SIG-M5 (cell line): Measurements from ENCODE around the gene ME3.

Source experiments
- DNase-seq: peaks from one replicate; lab custom pipeline; 2025; lab: John Stamatoyannopoulos, UW

Gene ME3

GRCh38 chr11:86692746-86693145, 20.3 kb upstream of the ME3 start:
- no peak for DNase-seq

DNA sequence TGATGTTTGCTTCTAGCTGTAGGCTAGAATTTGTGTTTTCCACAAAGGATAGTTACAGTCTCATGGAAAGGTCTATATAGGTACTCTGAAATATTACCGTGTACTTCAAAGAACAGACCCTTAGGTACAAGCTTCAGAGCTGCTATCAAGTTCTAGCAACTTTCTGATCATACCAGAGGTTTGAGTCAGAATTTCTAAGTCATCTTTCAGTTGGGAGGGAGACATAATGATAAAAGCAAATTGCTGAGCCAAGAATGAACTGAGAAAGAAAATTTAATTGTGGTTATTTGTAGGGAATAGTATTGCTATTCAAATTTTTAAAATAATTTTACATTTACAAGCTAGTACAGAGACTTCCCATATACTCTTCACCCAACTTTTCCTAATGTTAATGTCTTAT, 19.9 kb upstream of the ME3 start:
- no peak for DNase-seq

DNA sequence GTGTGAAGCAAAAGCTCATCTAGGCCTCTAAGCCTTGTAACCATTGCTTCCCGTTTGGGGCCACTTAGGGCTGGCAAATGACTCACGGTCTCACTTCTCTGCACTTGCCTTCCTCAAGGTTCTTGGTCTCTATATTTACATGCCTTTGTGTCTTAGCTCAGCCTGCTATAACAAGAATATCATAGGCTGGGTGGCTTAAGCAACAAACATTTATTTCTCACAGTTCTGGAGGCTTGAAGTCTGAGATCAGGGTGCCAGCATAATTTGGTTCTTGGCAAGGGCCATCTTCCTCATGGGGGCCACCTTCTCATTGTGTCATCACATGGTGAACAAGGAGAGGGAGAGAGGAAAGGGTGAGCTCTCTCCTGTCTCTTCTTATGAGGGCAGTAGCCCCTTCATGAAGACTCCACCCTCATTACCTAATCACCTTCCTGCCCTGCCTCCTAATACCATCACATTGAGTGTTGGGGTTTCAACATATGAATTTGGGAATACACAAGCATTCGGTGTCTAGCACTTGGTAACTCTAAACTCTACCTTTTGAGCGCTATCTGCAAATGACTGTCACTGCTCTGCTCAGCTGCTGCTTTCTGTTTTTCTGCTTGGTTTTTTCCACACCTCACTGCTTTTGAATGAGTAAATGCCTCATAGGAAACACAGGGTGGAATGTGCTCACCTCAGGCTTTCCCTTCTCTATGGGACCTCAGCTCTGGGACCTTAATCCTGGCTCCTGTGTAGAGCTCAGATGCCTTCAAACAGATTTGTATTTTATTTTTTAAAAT, 16.2 kb upstream of the ME3 start:
- DNase-seq: peak; percentile 83

DNA sequence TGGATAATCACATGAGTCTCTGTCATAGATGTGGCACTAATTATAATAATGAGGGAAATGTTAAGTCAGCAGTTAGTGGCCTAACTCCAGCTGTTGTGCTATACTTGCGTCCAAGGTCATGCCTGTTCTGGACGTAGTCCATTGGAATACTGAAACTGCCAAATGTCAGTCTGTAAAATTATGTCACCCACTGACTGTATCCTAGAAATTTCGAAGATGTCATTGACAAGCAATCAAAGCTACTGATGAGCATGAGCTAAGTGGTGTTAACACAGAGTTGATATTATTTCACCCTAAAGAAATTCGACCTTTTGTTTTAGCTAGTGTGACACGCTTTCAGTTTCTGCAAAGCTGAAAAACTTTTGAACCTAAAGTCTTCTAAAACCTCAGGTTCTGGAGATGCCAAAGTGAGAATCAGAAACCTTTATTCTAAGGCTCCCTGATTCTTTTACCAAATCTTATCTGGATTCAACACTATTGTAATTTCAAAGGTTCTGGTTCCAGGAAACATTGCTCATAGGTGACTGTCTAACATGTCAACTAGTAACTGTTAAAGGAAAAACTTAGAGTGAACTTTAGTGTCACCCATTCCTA, 14.9 kb upstream of the ME3 start:
- no peak for DNase-seq

DNA sequence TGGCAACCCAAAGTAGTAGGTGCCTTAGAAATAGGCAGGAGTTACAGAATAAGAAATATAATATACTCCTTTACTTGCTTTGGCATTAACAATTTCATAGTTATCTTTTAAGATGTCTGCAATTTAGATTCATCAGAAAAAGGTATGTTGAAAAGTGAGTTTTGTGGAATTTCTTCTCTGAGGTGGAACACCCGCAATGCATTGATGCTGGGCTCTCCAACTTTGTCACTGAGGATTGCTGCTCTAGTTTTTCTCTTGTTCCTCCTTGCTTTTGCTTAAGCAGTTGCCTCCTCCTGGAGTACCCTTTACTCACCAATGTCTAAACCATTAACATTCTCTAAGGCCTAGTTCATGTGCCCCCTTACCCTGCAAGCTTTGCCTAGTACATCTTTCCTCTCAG, 14.1 kb upstream of the ME3 start:
- DNase-seq: no peak

GRCh38 chr11:86681483-86681756, 9.0 kb upstream of the ME3 start:
- no peak for DNase-seq

DNA sequence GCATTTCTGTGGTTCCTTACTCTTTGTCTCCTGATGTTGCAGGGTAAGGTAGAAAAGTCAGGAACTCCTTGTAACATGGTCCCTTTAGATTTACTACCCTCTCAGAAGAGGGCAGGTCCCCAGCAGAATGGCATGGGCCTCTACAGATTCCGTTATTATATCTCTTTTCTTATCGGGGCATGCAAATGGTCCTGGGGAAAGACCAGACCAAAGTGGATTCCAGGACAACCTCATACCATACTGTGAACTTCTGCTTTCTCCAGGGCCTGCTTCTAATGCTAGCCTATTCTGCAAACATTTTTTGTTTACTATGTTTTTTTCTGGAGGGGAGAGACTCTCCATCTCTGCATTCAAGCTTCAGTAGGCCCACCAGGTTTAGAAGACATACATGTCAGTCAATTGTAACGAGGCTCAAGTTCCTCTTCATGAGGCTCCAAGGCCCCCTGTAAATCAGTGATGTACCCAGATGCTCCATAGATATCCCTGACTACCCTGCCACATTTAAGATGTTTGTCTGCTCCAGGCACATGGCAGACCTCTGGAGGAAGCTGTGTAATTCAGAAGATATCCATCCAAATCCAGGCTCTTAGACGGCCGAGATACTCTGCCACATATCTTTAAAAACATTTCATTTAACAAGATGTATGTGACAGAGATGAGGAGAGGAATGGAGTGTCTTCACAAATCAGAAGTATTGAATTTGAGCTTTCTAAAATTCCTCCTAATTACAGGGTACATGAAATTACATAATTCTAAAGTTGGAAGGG, 8.5 kb upstream of the ME3 start:
- DNase-seq: no peak

GRCh38 chr11:86678823-86679222, 6.4 kb upstream of the ME3 start:
- DNase-seq: no peak

- DNase-seq: no peak
Observed at GRCh38 chr11:86678296-86678695, 5.9 kb upstream of the ME3 start.

GRCh38 chr11:86676533-86677154, 4.2 kb upstream of the ME3 start:
- no peak for DNase-seq

DNA sequence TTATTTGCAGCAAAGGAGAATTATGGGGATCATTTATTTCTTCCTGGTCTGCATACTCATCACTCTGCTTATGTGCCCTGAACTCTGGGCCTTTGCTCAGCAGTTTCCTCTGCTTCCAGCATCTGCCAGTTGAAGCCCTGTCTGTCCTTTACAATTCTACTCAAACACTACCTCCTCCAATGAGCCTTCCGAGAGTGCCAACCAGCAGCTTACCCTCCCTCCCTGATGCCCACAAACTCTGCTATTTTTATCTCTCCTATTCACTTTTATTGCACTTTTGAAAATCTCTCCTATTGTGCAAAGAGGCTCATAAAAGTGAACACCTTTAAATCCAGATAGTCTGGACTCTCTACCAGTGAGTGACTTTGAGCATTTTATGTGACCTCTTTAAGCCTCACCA, 3.6 kb upstream of the ME3 start:
- DNase-seq: no peak

GRCh38 chr11:86675017-86675416, 2.6 kb upstream of the ME3 start:
- DNase-seq: peak; percentile 17

GRCh38 chr11:86673872-86674750, 1.7 kb upstream of the ME3 start:
- DNase-seq: no peak

GRCh38 chr11:86673055-86673843, 833 bp upstream of the ME3 start:
- DNase-seq: no peak

GRCh38 chr11:86671531-86672006, 847 bp downstream of the ME3 start:
- DNase-seq: no peak

DNA sequence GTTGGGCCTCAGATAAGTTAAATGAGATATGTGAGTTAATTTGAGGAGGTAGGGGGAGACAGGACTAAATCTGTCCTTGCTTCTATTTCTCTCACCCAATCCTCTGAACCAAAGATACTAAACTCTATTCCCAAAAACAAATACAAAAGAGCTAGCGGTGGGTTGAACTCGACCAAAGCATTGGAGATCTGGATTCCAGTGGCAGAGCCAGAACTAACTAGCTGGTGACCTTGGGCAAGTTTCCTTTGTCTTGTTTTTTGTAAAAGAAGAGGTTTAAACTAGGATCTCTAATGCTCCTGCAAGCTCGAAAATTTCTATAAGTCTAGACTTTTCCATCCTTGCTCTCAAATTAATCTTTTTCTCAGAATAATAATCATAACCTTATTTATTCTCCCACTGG, 1.5 kb downstream of the ME3 start:
- DNase-seq: no peak

DNA sequence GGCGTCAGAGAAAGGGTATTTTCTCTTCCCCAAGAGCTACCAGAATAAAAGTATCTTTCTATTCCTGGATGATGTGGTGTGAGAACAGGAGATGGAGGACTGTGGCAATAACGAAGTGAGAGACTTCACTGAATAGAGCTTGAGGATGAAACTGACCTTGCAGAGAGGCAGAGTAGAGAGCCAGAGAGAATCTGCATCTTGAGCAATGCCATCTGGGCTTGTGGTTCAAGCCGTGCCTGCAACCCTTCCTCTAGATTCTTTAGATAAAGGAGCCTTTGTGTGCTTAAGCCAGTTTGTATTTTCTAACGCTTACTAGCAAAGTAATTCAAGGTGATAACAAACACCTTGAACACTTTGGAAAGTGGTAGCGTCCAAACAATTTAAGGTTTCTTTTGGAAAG, 2.2 kb downstream of the ME3 start:
- peak; percentile 66 for DNase-seq

DNA sequence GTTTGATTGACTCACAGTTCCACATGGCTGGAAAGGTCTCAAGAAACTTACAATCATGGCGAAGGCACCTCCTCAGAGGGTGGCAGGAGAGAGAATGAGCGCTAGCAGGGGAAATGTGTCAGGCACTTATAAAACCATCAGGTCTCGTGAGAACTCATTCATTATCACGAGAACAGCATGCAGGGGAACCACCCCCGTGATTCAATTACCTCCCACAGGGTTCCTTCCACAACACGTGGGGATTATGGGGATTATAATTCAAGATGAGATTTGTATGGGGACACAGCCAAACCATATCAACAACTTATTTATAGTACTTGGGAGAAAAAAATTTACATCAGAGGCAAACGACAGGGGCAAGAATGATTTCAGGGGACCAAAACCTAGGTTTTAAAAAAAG, 3.0 kb downstream of the ME3 start:
- no peak for DNase-seq

DNA sequence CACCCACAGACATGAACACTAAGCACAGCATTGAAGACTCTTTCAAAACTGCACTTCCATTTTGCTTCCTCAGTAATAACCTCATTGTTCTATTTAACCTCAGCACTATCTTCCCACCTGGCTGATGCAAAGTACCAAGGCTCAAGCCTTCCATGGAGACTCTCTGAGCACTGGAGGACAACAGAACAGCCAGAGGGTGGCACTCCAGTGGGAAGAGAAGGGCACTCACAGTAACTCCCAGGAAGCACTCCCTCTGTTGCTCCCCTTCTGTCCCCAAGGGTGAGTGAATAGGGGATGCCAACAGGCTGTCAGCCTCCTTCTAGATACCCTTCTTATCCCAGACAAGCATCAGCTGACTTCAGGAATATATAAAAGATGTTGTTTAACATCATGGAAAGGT, 3.5 kb downstream of the ME3 start:
- DNase-seq: no peak

DNA sequence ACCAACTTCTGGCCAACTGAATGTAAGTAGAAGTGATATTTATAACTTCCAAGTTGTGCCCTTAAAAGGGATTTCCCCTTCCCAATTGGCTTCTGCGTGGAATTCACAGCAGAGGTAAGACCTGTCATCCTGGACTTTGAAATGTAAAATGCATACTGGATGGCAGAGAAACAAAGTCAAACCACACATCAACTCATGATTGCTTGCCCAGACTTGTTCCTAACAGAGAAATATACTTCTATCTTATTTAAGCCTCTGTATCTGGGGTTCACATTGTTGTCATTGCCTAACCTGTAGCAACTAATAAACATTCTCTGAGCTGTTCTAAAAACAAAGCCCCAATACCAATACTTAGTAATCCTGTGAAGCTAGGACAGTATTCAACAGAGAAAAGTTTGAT, 6.2 kb downstream of the ME3 start:
- DNase-seq: no peak

GRCh38 chr11:86664930-86665329, 7.5 kb downstream of the ME3 start:
- DNase-seq: no peak
